HCT116 (cell line): ENCODE measurements around the gene ADD2.
"Not testable (repeated sequence)": the region's sequence is repeated elsewhere in the genome, so short reads cannot be mapped to it uniquely, and the experiment has no call there.

Source experiments
- CTCF ChIP-seq, 3 experiments: fragments of 200-600 bp in 1 of 3; sonication (generic) in 1 of 3; IDR thresholded peaks in 2 of 3; conservative IDR thresholded peaks in 1 of 3; 2 replicates each; pipeline ENCODE4 v1.5.1; 2012 to 2017; ENCODE audit warnings: low read depth in 2 of 3, low read length in 2 of 3, antibody characterized with exemption in 1 of 3, borderline replicate concordance in 1 of 3, control low read depth in 1 of 3, mild to moderate bottlenecking in 1 of 3, mixed read lengths in 1 of 3, mixed run types in 1 of 3, moderate library complexity in 1 of 3; ENCODE audit not compliant: insufficient read depth in 1 of 3
- MAX ChIP-seq: IDR thresholded peaks from 2 replicates; pipeline ENCODE4 v1.6.1; 2012
- POLR2A ChIP-seq: IDR thresholded peaks from 2 replicates; pipeline ENCODE4 v1.7.0; 2011; ENCODE audit warnings: borderline replicate concordance; ENCODE audit not compliant: insufficient read depth, insufficient read length; ENCODE audit errors: extremely low read depth
- POLR2AphosphoS5 ChIP-seq: IDR thresholded peaks from 2 replicates; pipeline ENCODE4 v1.6.1; 2011; ENCODE audit warnings: mild to moderate bottlenecking, low read depth, low read length, moderate library complexity
- SIN3A ChIP-seq: IDR thresholded peaks from 2 replicates; pipeline ENCODE4 v1.6.1; 2012; ENCODE audit warnings: low read depth
- SRF ChIP-seq: IDR thresholded peaks from 2 replicates; pipeline ENCODE4 v1.6.1; 2012; ENCODE audit warnings: low read depth

- not testable (repeated sequence) for TF ChIP-seq POLR2A; CTCF (IDR thresholded peaks at IDR 0.05 in 2 of 3, conservative IDR thresholded peaks at IDR 0.05 in 1 of 3; ENCODE audit: borderline replicate concordance in 1 of 3, insufficient read depth in 1 of 3, low read depth in 2 of 3, low read length in 2 of 3); SRF; POLR2AphosphoS5; MAX; SIN3A
These were observed 28.5 kb downstream of the ADD2 start for GRCh38 chr2:70739492-70739891.
